Spinal cord (tissue), 10 donors: ENCODE measurements around the gene KRTAP10-2. TPM values are rescaled to one million over a fixed set of nuclear protein-coding genes. Genes with fewer than 3 reads are reported as not detected.
"Not testable (repeated sequence)": the region's sequence is repeated elsewhere in the genome, so short reads cannot be mapped to it uniquely, and the experiment has no call there.

Experiments
- DNase-seq, 6 donors: peaks; one replicate each; pipeline versions ENCODE4 v3.0.0 to v3.0.0-alpha.2; 2013 to 2015; ENCODE audit warnings: low spot score in 6 of 6, low read depth in 4 of 6
- H3K27ac ChIP-seq: one replicate; pipeline ENCODE4 v1.5.1; 2013; ENCODE audit warnings: low read depth, low read length, control low read depth
- H3K27me3 ChIP-seq: one replicate; pipeline ENCODE4 v1.6.1; 2013; ENCODE audit warnings: low read length; ENCODE audit not compliant: control insufficient read depth, insufficient read depth
- H3K36me3 ChIP-seq: one replicate; pipeline ENCODE4 v1.6.1; 2013; ENCODE audit warnings: low read length; ENCODE audit not compliant: control insufficient read depth, insufficient read depth
- H3K4me1 ChIP-seq: one replicate; pipeline ENCODE4 v1.6.1; 2013; ENCODE audit warnings: low read length; ENCODE audit not compliant: control insufficient read depth, insufficient read depth
- H3K4me3 ChIP-seq: one replicate; pipeline ENCODE4 v1.5.1; 2013; ENCODE audit warnings: low read depth, low read length, control low read depth
- H3K9me3 ChIP-seq: one replicate; pipeline ENCODE4 v1.6.1; 2013; ENCODE audit warnings: low read length; ENCODE audit not compliant: control insufficient read depth, insufficient read depth
- WGBS: methylation state at CpG from one replicate; pipeline ENCODE4 v1.1.5; 2013; ENCODE audit warnings: missing lambda C conversion rate; ENCODE audit not compliant: insufficient coverage; 5-methylcytosine and 5-hydroxymethylcytosine counted together
- polyA plus RNA-seq, 2 donors: library from polyadenylated mRNA; unstranded; fragments of 120-200 nt; gene quantifications; one replicate each; pipeline ENCODE4 v1.2.1, GENCODE V29; 2013; ENCODE audit not compliant: insufficient read length in 2 of 2
- total RNA-seq, 2 donors: library from RNA; depleted of rRNA in 1 of 2; stranded (reverse); fragments of 120-200 nt in 1 of 2; fragments of >200 nt in 1 of 2; gene quantifications; one replicate each; pipeline versions ENCODE4 v1.2.3 to v1.2.4, GENCODE V29; 2013 to 2014
- donor health status: healthy.

Gene KRTAP10-2
- total and polyA plus RNA-seq, 4 donors: not detected

DNA sequence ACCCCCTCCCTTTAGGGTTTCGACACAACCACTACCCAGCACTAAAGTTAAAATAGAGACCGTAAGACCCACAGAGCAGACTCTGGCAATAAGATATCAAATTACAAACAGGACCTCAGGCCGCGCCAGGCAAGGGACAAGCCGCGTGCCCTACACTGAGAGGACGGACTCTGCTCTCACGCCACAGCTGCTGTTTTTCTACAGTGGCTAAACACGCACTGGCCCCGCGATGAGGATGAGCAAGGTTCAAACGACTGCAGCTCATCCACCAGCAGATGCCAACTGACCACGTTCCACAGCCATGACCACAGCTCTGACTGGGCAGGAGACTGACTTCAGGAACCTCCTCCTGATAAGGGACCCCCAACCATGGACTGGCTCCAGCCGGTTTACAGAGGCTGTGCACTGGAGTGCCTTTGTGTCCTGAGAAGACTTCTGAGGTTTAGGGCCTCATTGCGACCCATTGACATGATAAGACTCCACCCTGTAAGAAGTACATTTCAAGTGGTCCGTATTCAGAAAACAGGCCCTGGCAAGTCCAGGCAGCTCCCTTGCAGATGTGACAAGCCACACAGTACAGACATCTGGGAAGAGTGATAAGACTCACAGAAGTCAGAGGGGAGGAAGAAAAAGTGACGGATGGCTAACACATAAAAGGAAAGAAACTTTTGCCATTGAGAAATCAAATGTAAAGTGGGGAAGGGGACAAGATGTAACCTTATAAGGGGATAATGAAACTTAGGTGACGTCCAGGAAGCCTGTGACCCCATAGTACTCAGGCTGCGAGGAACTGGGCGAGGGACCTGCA is 42.5 kb upstream of the KRTAP10-2 start:
- Histone ChIP-seq H3K36me3 (no peaks in the 10 kb centered on the region), H3K27ac (no peak overlapping the region), H3K27me3 (no peaks in the 10 kb centered on the region), H3K4me3 (no peak overlapping the region), H3K9me3 (no peaks in the 10 kb centered on the region), H3K4me1 (peaks cover 6% of the 10 kb centered on the region)
- no peak for DNase-seq
- WGBS: 51% methylated on average over 18 of the region's 20 CpGs

DNA sequence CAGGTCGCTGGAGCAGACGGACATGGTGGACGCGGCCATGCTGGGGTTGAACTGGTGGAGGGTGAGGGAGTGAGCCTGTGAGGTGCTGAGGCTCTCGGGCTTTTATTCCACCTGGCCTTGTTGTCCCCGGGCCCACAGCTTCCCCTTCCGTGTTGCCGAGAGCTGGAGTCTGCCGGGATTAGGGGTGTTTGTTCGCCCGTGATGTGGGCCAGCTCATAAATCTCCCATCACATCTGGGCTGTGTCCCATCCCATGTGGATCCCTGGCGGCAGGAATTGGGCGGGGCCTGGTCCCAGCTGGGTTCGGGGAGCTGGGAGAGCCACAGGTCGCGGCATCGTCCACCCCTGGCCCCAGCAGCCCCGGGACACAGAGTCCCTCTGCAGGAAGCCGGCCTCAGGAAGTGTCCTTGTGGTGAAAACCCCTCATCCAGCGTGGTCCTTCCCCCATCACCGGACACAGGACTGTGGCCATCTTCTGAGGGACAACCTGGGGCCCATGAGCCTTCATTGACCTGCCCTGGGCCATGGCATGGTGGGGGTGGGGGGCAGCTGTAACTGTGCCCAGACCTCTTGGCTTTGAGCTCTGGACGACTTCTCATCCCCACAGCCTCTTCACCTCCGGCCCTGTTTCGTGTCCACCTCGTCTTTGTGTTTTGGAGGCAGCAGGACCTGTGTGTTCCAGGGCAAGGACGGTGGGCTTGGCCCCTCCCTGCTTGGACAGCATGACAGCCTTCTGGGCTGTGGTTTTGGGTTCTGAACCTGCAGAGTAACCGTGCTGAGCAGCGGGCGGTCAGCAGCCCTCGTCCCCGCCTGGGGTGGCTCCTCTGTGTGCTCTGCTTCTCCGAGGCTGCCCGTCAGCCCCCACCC is 41.4 kb upstream of the KRTAP10-2 start, which contains the start of gene KRTAP10-6:
TSS of gene KRTAP10-6 (minus strand) at position 60 of the 866 bp plus-strand sequence. CDS start at position 39, 21 bp downstream.
- H3K9me3 ChIP-seq: no peaks in the 10 kb centered on the region
- H3K4me3 ChIP-seq: no peak within 1 kb of the TSS
- H3K36me3 ChIP-seq: no peaks in the 10 kb centered on the region
- H3K27me3 ChIP-seq: no peaks in the 10 kb centered on the region
- H3K4me1 ChIP-seq: peaks cover 6% of the 10 kb centered on the region
- no peak for DNase-seq
- 66% methylated on average over 29 of the region's 33 CpGs for WGBS
- H3K27ac ChIP-seq: no peak within 1 kb of the TSS

DNA sequence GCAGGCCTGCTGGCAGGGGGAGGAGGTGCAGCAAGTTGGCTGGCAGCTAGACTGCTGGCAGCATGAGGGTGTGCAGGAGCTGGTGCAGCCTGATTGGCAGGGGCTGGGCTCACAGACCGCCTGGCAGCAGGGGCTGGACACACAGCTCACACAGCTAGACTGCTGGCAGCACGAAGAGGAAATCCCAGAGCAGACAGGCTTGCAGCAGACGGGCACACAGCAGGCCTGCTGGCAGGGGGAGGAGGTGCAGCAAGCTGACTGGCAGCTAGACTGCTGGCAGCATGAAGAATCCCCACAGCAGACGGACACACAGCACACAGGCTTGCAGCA is 40.5 kb upstream of the KRTAP10-2 start:
- not testable (repeated sequence) for H3K27ac ChIP-seq, H3K9me3 ChIP-seq, DNase-seq, H3K27me3 ChIP-seq, H3K4me3 ChIP-seq, H3K36me3 ChIP-seq, H3K4me1 ChIP-seq
- WGBS: no CpG with 5 or more reads among the region's 4 CpGs

DNA sequence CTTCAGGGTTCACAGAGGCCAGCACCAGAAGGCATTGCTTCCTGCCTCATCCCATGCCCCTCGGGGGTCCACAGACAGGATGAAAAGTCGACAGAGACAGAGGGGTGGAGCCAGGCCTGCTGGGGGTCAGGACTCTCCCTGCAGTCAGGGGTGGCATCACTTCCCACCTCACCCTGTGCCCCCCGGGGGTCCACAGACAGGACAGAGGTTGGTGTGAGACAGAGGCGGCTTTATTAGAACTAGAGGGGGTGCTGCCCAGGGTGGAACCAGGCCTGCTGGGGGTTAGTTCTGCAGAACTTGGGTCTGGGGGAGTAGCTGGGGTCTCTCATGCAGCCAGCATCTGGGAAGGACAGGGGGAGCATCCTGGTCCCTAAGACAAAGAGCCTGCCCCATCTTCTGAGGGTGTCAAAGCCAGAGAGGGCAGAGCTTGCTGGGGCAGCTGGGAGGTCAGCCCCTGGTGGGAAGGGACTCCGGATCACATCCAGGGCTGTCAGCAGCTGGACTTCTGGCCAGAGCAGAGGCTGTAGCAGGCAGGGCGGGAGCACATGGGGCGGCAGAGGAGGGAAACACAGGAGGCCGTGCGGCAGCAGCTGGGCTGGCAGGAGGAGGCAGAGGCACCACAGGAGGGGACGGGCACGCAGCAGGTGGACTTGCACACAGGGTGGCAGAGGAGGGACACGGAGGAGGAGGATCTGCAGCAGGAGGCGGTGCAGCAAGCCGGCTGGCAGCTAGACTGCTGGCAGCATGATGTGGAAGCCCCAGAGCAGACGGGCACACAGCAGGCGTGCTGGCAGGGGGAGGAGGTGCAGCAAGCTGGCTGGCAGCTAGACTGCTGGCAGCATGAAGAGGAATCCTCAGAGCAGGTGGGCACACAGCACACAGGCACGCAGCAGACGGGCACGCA is 39.8 kb upstream of the KRTAP10-2 start:
- not testable (repeated sequence) for H3K36me3 ChIP-seq, H3K27me3 ChIP-seq, H3K4me3 ChIP-seq, H3K9me3 ChIP-seq, H3K27ac ChIP-seq, H3K4me1 ChIP-seq
- WGBS: 66% methylated on average over 8 of the region's 19 CpGs
- peak in 1 of 6 donors; percentile 22 for DNase-seq

DNA sequence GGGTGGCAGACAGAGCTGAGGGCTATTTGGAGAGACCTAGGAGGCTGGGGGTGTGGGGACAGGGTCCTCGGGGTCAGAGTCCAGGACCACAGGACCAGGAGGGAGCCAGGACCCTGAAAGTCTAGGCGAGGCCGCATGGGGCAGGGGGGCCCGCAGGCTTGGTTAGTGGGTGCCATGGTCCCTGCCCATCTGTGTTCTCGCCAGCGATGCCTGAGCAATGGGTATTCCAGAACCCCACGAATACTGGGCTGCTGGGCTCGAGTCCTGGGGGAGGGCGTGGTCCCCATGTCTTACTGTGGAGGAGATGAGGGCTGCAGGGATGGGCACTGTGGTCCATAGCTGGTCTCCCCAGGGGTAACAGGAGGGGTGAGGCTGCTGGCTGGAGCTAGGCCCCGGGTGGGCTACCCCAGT is 39.0 kb upstream of the KRTAP10-2 start:
- no peak for DNase-seq
- Histone ChIP-seq H3K27me3 (peaks cover 3% of the 10 kb centered on the region), H3K4me3 (no peak overlapping the region), H3K27ac (no peak overlapping the region), H3K9me3 (no peaks in the 10 kb centered on the region), H3K4me1 (peaks cover 6% of the 10 kb centered on the region), H3K36me3 (no peaks in the 10 kb centered on the region)
- WGBS: 68% methylated on average over 8 of the region's 10 CpGs

DNA sequence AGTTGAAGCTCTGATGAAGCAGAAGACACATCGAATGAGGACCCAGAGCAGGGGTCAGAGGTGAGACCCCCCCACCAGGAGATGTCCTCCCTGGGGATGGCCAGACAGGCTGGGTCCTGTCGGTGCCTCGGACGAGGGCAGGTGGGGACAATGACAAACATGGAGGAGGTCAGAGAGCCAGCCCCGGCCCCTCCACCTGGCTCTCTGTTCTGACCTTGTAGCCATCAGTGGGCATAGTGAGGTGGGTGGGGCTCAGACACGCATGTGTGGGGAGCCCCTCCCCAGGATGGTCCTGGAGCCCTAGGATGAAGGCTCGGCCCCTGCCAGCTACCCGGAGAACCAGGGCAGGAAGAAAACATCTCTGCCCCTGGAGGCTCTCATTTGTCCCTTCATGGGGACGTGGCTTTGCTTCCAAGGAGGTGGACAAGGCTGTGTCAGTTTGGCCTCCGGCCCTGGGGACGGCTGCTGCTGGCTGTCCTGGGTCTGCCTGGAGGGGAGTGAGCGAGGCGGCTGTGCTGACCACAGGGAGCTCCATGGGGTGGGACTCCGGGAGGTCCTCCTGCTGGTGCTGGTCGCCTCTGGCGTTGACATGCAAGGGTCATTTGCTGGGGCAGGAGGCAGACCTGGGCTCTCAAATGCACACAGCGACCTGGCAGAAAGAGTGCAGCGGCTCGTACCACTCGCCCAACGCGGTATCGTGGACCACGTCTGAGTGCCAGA is 38.4 kb upstream of the KRTAP10-2 start:
- DNase-seq: no peak
- Histone ChIP-seq H3K4me3 (no peak overlapping the region), H3K27ac (no peak overlapping the region), H3K4me1 (peaks cover 6% of the 10 kb centered on the region), H3K9me3 (no peaks in the 10 kb centered on the region), H3K27me3 (peaks cover 7% of the 10 kb centered on the region), H3K36me3 (no peaks in the 10 kb centered on the region)
- 82% methylated on average over 23 of the region's 24 CpGs for WGBS

DNA sequence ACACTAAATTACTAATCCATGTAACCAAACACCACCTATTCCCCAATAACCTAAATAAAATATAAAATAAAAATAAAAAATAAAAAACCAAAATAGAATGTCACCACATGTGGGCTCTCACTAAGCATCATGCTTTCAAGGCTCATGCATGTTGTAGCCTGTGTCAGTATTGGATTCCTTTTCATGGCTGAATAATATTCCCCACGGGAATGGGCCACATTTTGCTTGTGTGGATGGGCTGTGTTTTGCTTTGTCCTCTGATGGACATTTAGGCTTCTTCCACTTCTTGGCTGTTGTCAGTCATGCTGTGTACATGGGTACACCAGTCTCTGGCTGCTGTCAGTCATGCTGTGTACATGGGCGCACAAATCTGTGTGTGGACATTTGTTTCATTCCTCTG is 37.8 kb upstream of the KRTAP10-2 start:
- Histone ChIP-seq H3K4me3 (no peak overlapping the region), H3K27ac (no peak overlapping the region), H3K36me3 (no peaks in the 10 kb centered on the region), H3K27me3 (peaks cover 7% of the 10 kb centered on the region), H3K9me3 (no peaks in the 10 kb centered on the region), H3K4me1 (peaks cover 6% of the 10 kb centered on the region)
- DNase-seq: no peak
- WGBS: 100% methylated on average over 2 of the region's 2 CpGs

DNA sequence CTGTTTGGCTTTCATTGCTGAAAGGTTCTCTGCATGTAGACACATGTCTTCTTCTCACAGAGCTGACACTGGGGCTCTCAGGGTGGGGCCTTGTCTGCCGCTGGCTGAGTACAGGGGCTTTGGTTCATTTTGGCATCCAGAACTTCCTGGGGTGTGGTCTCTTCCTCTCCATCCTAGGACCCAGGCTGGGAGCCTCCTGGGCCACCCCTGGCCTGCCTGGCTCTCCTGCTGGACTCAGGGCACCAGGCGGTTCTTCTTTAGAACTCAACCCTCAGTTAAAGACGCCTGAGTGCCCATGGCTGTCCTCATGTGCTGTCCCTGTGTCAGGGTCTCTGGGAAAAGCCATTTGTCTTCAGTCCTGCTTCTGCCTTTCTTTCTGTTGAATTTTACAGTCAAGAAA is 34.6 kb upstream of the KRTAP10-2 start:
- H3K4me1 ChIP-seq: no peaks in the 10 kb centered on the region
- DNase-seq: no peak

DNA sequence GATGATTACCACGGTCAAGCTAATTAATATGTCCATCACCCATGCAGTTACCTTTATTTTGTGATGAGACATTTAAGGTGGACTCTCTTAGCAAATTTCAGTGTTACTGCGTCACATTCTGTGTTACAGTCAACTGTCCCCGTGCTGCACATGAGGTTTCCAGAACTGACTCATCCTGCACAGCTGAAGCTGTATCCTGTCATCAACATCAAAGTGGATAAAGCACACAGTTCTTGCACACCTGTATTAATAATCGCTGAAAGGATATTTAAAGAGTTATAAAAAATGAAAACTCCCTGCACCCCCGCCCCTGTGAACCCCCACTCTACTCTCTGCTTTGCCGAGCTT is 32.5 kb upstream of the KRTAP10-2 start:
- Histone ChIP-seq H3K36me3 (no peaks in the 10 kb centered on the region), H3K9me3 (no peaks in the 10 kb centered on the region), H3K4me3 (no peak overlapping the region), H3K27ac (no peak overlapping the region), H3K27me3 (peaks cover 7% of the 10 kb centered on the region), H3K4me1 (no peaks in the 10 kb centered on the region)
- DNase-seq: no peak
- 87% methylated on average over 3 of the region's 6 CpGs for WGBS

More for the DNA sequence above, 34.6 kb upstream of the KRTAP10-2 start:
- Histone ChIP-seq H3K27me3 (peaks cover 7% of the 10 kb centered on the region), H3K4me3 (no peak overlapping the region), H3K27ac (no peak overlapping the region), H3K9me3 (no peaks in the 10 kb centered on the region), H3K36me3 (no peaks in the 10 kb centered on the region)
- 85% methylated on average over 3 of the region's 3 CpGs for WGBS
